NCI-H1694 (cell line): ENCODE measurements around the gene SELL.
"Not testable (repeated sequence)": the region's sequence is repeated elsewhere in the genome, so short reads cannot be mapped to it uniquely, and the experiment has no call there.

Experiments
- DNase-seq: peaks from one replicate; lab custom pipeline; 2025; lab: John Stamatoyannopoulos, UW

SELL gene

GRCh38 chr1:169704797-169705196 is 6.6 kb downstream of the SELL start:
- DNase-seq = no peak

- DNase-seq = no peak
Observed at GRCh38 chr1:169701261-169702005, 10.0 kb downstream of the SELL start.

GRCh38 chr1:169699707-169700106 is 11.7 kb downstream of the SELL start:
- no peak for DNase-seq

- no peak for DNase-seq
Observed at GRCh38 chr1:169698976-169699375, 12.4 kb downstream of the SELL start.

- DNase-seq = no peak
Observed at GRCh38 chr1:169697755-169698154, 13.7 kb downstream of the SELL start.

GRCh38 chr1:169696273-169697100 is 14.9 kb downstream of the SELL start:
- DNase-seq = no peak

- no peak for DNase-seq
Observed at GRCh38 chr1:169694304-169695075, 16.9 kb downstream of the SELL start.

GRCh38 chr1:169692756-169693460 is 18.5 kb downstream of the SELL start:
- DNase-seq = no peak

- no peak for DNase-seq
Observed at GRCh38 chr1:169690489-169690888, 20.9 kb downstream of the SELL start.

GRCh38 chr1:169689395-169689794 is 22.0 kb downstream of the SELL start:
- DNase-seq = no peak

GRCh38 chr1:169688377-169688776 is 23.0 kb downstream of the SELL start:
- not testable (repeated sequence) for DNase-seq

GRCh38 chr1:169683661-169684060 is 27.8 kb downstream of the SELL start:
- DNase-seq = no peak

- DNase-seq = not testable (repeated sequence)
Observed at GRCh38 chr1:169683168-169683567, 28.3 kb downstream of the SELL start.

GRCh38 chr1:169682071-169682470 is 29.3 kb downstream of the SELL start:
- no peak for DNase-seq

- no peak for DNase-seq
Observed at GRCh38 chr1:169681140-169681539, 30.3 kb downstream of the SELL start.

- no peak for DNase-seq
Observed at GRCh38 chr1:169680377-169681019, 30.9 kb downstream of the SELL start.

GRCh38 chr1:169679692-169680091 is 31.7 kb downstream of the SELL start:
- DNase-seq = no peak

- DNase-seq = no peak
Observed at GRCh38 chr1:169676001-169676400, 35.4 kb downstream of the SELL start.

- DNase-seq = no peak
Observed at GRCh38 chr1:169670836-169671235, 40.6 kb downstream of the SELL start.

- not testable (repeated sequence) for DNase-seq
Observed at GRCh38 chr1:169670244-169670643, 41.2 kb downstream of the SELL start.
